HUES6 (cell line): ENCODE data around the gene BBS9.

Experiments used
- H3K27ac ChIP-seq: 2 replicates; pipeline ENCODE4 v1.7.0; 2013; ENCODE audit warnings: low read depth, mild to moderate bottlenecking, low read length, inconsistent platforms
- H3K27me3 ChIP-seq: 2 replicates; pipeline ENCODE4 v1.6.1; 2013; ENCODE audit warnings: low read length; ENCODE audit not compliant: control insufficient read depth, insufficient read depth
- H3K36me3 ChIP-seq: 2 replicates; pipeline ENCODE4 v1.6.1; 2013; ENCODE audit warnings: low read length; ENCODE audit not compliant: control insufficient read depth, insufficient read depth
- H3K4me1 ChIP-seq: 2 replicates; pipeline ENCODE4 v1.6.1; 2013; ENCODE audit warnings: low read length; ENCODE audit not compliant: control insufficient read depth, insufficient read depth
- H3K4me3 ChIP-seq: 2 replicates; pipeline ENCODE4 v1.5.1; 2013; ENCODE audit warnings: low read depth, low read length
- H3K9ac ChIP-seq: one replicate; pipeline ENCODE4 v1.6.1; 2013; ENCODE audit warnings: mild to moderate bottlenecking, low read length
- H3K9me3 ChIP-seq: 2 replicates; pipeline ENCODE4 v1.6.1; 2013; ENCODE audit warnings: low read depth, low read length; ENCODE audit not compliant: control insufficient read depth, insufficient read depth

The BBS9 gene

GRCh38 chr7:33356336-33356735 lies 227.0 kb downstream of the BBS9 start:
- Histone ChIP-seq H3K36me3 (0 out of 2 replicates have a peak, but pooled peaks cover 7% of the 10 kb centered on the region), H3K9ac (no peak overlapping the region), H3K4me1 (peaks cover 8% of the 10 kb centered on the region; the same call in 1 of the 2 replicates), H3K4me3 (no peak overlapping the region), H3K27ac (no peak overlapping the region), H3K27me3 (no peaks in the 10 kb centered on the region), H3K9me3 (no peaks in the 10 kb centered on the region)

- Histone ChIP-seq H3K4me1 (0 out of 2 replicates have a peak, but pooled peaks cover 6% of the 10 kb centered on the region), H3K27ac (no peak overlapping the region), H3K9ac (no peak overlapping the region), H3K27me3 (no peaks in the 10 kb centered on the region), H3K9me3 (no peaks in the 10 kb centered on the region), H3K36me3 (0 out of 2 replicates have a peak, but pooled peaks cover 7% of the 10 kb centered on the region), H3K4me3 (no peak overlapping the region)
Observed at GRCh38 chr7:33357846-33358245, 228.5 kb downstream of the BBS9 start.

GRCh38 chr7:33369888-33370287 lies 240.5 kb downstream of the BBS9 start:
- Histone ChIP-seq H3K4me1 (peaks cover 2% of the 10 kb centered on the region; the same call in 1 of the 2 replicates), H3K9me3 (no peaks in the 10 kb centered on the region), H3K36me3 (peaks cover 56% of the 10 kb centered on the region), H3K27me3 (no peaks in the 10 kb centered on the region), H3K9ac (no peak overlapping the region), H3K4me3 (no peak overlapping the region), H3K27ac (no peak overlapping the region)

- H3K4me1 ChIP-seq, result no peaks in the 10 kb centered on the region
- no peaks in the 10 kb centered on the region for H3K9me3 ChIP-seq
- no peak overlapping the region for H3K27ac ChIP-seq
- no peaks in the 10 kb centered on the region for H3K27me3 ChIP-seq
- no peak overlapping the region for H3K9ac ChIP-seq
- peaks cover 43% of the 10 kb centered on the region for H3K36me3 ChIP-seq
- no peak overlapping the region for H3K4me3 ChIP-seq
Observed at GRCh38 chr7:33373195-33373594, 243.8 kb downstream of the BBS9 start.

GRCh38 chr7:33379891-33380525 lies 250.6 kb downstream of the BBS9 start:
- peaks cover 55% of the 10 kb centered on the region for H3K36me3 ChIP-seq
- no peaks in the 10 kb centered on the region for H3K27me3 ChIP-seq
- no peaks in the 10 kb centered on the region for H3K4me1 ChIP-seq

GRCh38 chr7:33388332-33388731 lies 259.0 kb downstream of the BBS9 start:
- H3K4me3 ChIP-seq, result no peak overlapping the region
- H3K4me1 ChIP-seq, result no peaks in the 10 kb centered on the region
- no peaks in the 10 kb centered on the region for H3K9me3 ChIP-seq
- H3K27ac ChIP-seq, result no peak overlapping the region
- H3K27me3 ChIP-seq, result no peaks in the 10 kb centered on the region
- peaks cover 40% of the 10 kb centered on the region for H3K36me3 ChIP-seq
- H3K9ac ChIP-seq, result no peak overlapping the region

More at GRCh38 chr7:33379891-33380525, 250.6 kb downstream of the BBS9 start:
- Histone ChIP-seq H3K9ac (no peak overlapping the region), H3K9me3 (no peaks in the 10 kb centered on the region), H3K27ac (no peak overlapping the region), H3K4me3 (no peak overlapping the region)

- no peak overlapping the region for H3K4me3 ChIP-seq
Observed at GRCh38 chr7:33392148-33392547, 262.8 kb downstream of the BBS9 start.

GRCh38 chr7:33393770-33394169 lies 264.4 kb downstream of the BBS9 start:
- Histone ChIP-seq H3K4me3 (no peak overlapping the region), H3K4me1 (peaks cover 5% of the 10 kb centered on the region; the same call in 1 of the 2 replicates), H3K9ac (no peak overlapping the region), H3K36me3 (peaks cover 27% of the 10 kb centered on the region), H3K27ac (no peak overlapping the region), H3K27me3 (no peaks in the 10 kb centered on the region), H3K9me3 (0 out of 2 replicates have a peak, but pooled peaks cover 2% of the 10 kb centered on the region)

More at GRCh38 chr7:33392148-33392547, 262.8 kb downstream of the BBS9 start:
- no peak overlapping the region for H3K9ac ChIP-seq
- H3K36me3 ChIP-seq, result peaks cover 39% of the 10 kb centered on the region
- 0 out of 2 replicates have a peak, but pooled peaks cover 2% of the 10 kb centered on the region for H3K9me3 ChIP-seq
- H3K4me1 ChIP-seq, result peaks cover 5% of the 10 kb centered on the region; the same call in 1 of the 2 replicates
- no peaks in the 10 kb centered on the region for H3K27me3 ChIP-seq
- H3K27ac ChIP-seq, result no peak overlapping the region

GRCh38 chr7:33395340-33395739 lies 266.0 kb downstream of the BBS9 start:
- H3K4me3 ChIP-seq, result no peak overlapping the region
- H3K4me1 ChIP-seq, result peaks cover 5% of the 10 kb centered on the region; the same call in 1 of the 2 replicates
- H3K9me3 ChIP-seq, result 0 out of 2 replicates have a peak, but pooled peaks cover 2% of the 10 kb centered on the region
- H3K27me3 ChIP-seq, result no peaks in the 10 kb centered on the region
- H3K36me3 ChIP-seq, result peaks cover 19% of the 10 kb centered on the region
- H3K9ac ChIP-seq, result no peak overlapping the region
- H3K27ac ChIP-seq, result no peak overlapping the region

GRCh38 chr7:33399528-33400213 lies 270.3 kb downstream of the BBS9 start:
- H3K9ac ChIP-seq, result no peak overlapping the region
- H3K9me3 ChIP-seq, result 0 out of 2 replicates have a peak, but pooled peaks cover 4% of the 10 kb centered on the region
- peaks cover 5% of the 10 kb centered on the region; the same call in 1 of the 2 replicates for H3K4me1 ChIP-seq

GRCh38 chr7:33400214-33400538 lies 270.8 kb downstream of the BBS9 start:
- H3K4me3 ChIP-seq, result no peak overlapping the region
- H3K27me3 ChIP-seq, result no peaks in the 10 kb centered on the region
- no peak overlapping the region for H3K9ac ChIP-seq
- H3K9me3 ChIP-seq, result 0 out of 2 replicates have a peak, but pooled peaks cover 4% of the 10 kb centered on the region
- no peak overlapping the region for H3K27ac ChIP-seq
- H3K36me3 ChIP-seq, result peaks cover 8% of the 10 kb centered on the region; the same call in 1 of the 2 replicates
- peaks cover 5% of the 10 kb centered on the region; the same call in 1 of the 2 replicates for H3K4me1 ChIP-seq

More at GRCh38 chr7:33399528-33400213, 270.3 kb downstream of the BBS9 start:
- Histone ChIP-seq H3K36me3 (peaks cover 8% of the 10 kb centered on the region; the same call in 1 of the 2 replicates), H3K27me3 (no peaks in the 10 kb centered on the region), H3K4me3 (no peak overlapping the region), H3K27ac (no peak overlapping the region)
